ENCODE measurements around the gene FAM187B. TPM values are rescaled to one million over a fixed set of nuclear protein-coding genes. Genes with fewer than 3 reads are reported as not detected.

FAM187B gene
- total and polyA plus RNA-seq, 4 donors = 0.20 to 0.28 TPM; not detected in 2

- Histone ChIP-seq H3K4me3 (no peak overlapping the region), H3K4me1 (ENCODE audit: control insufficient read depth in 5 of 5, insufficient read depth in 5 of 5, low read length in 5 of 5) (peaks cover 0 to 10% (median 3%) of the 10 kb centered on the region in 5 donors), H3K9ac (ENCODE audit: insufficient read depth in 1 of 2, low read length in 2 of 2) (no peak overlapping the region), H3K36me3 (ENCODE audit: control insufficient read depth in 4 of 4, insufficient read depth in 4 of 4, low read length in 4 of 4) (peaks cover 0 to 7% (median 0%) of the 10 kb centered on the region in 4 donors), H3K27me3 (ENCODE audit: control insufficient read depth in 3 of 3, insufficient read depth in 3 of 3, low read length in 2 of 3) (no peaks in the 10 kb centered on the region), H3K27ac (ENCODE audit: low read depth in 1 of 2, low read length in 1 of 2) (no peak overlapping the region), H3K9me3 (ENCODE audit: control insufficient read depth in 4 of 4, insufficient read depth in 3 of 4, low read length in 3 of 4) (no peaks in the 10 kb centered on the region)
- TF ChIP-seq CTCF (IDR thresholded peaks at IDR 0.05; ENCODE audit: control extremely low read depth, extremely low read depth) = no peak
- ATAC-seq (ENCODE audit: insufficient read depth, low FRiP score) (no peak), DNase-seq (no peak)
- WGBS, 2 donors = 86 to 87% methylated on average over 10 of the region's 10 CpGs
Observed at GRCh38 chr19:35260694-35261304, 32.3 kb upstream of the FAM187B start.

DNA sequence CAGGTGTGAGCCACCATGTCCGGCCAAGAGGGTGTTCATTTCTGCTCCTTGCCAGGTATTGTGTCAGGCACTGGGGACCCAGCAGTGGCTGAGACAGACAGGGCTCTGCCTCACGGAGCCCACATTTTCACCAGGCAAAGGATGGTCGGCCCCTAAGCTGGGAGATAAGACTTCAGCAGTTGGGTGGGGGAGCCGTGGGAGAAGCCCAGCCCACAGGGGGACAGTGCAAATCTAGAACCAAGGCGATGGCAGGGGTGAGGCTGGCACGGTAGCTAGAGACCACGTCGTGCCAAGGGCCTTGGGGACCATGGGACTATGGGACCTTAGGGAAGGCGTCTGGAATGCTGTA lies 28.5 kb upstream of the FAM187B start:
- WGBS, 2 donors = 81 to 84% methylated on average over 9 of the region's 9 CpGs
- no peak for TF ChIP-seq CTCF (IDR thresholded peaks at IDR 0.05; ENCODE audit: control extremely low read depth, extremely low read depth)
- Histone ChIP-seq H3K9ac (ENCODE audit: insufficient read depth in 1 of 2, low read length in 2 of 2) (no peak overlapping the region), H3K9me3 (ENCODE audit: control insufficient read depth in 4 of 4, insufficient read depth in 3 of 4, low read length in 3 of 4) (no peaks in the 10 kb centered on the region), H3K27ac (ENCODE audit: low read depth in 1 of 2, low read length in 1 of 2) (no peak overlapping the region), H3K36me3 (ENCODE audit: control insufficient read depth in 4 of 4, insufficient read depth in 4 of 4, low read length in 4 of 4) (peaks cover 0 to 6% (median 0%) of the 10 kb centered on the region in 4 donors), H3K4me3 (no peak overlapping the region), H3K27me3 (ENCODE audit: control insufficient read depth in 3 of 3, insufficient read depth in 3 of 3, low read length in 2 of 3) (no peaks in the 10 kb centered on the region), H3K4me1 (ENCODE audit: control insufficient read depth in 5 of 5, insufficient read depth in 5 of 5, low read length in 5 of 5) (peaks cover 0 to 12% (median 0%) of the 10 kb centered on the region in 5 donors)
- no peak for DNase-seq
- ATAC-seq (ENCODE audit: insufficient read depth, low FRiP score) = no peak

DNA sequence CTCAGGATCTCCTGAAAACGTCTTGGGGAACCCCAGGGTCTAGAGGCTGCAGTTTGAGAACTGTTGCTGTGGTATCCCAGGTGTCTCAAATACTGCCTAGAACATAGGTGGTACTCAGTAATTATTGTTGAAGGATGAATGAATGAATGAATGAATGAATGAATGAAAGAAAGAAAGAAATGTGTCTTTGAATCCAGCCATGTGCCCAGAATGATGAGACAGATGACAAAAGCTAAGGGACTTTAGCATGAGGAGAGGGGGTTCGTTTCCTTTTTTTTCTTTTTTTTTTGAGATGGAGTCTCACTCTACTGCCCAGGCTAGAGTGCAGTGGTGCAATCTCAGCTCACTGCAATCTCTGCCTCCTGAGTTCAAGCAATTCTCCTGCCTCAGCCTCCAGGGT lies 28.0 kb upstream of the FAM187B start:
- DNase-seq = no peak
- H3K27ac ChIP-seq (ENCODE audit: low read depth in 1 of 2, low read length in 1 of 2) = no peak overlapping the region
- ATAC-seq (ENCODE audit: insufficient read depth, low FRiP score) = no peak
- no peak overlapping the region for H3K4me3 ChIP-seq
- no peak for TF ChIP-seq CTCF (IDR thresholded peaks at IDR 0.05; ENCODE audit: control extremely low read depth, extremely low read depth)
- H3K4me1 ChIP-seq (ENCODE audit: control insufficient read depth in 5 of 5, insufficient read depth in 5 of 5, low read length in 5 of 5) = peaks cover 0 to 12% (median 0%) of the 10 kb centered on the region in 5 donors
- 69 to 75% methylated on average over 2 of the region's 2 CpGs for WGBS, 2 donors
- no peak overlapping the region for H3K9ac ChIP-seq (ENCODE audit: insufficient read depth in 1 of 2, low read length in 2 of 2)
- H3K27me3 ChIP-seq (ENCODE audit: control insufficient read depth in 3 of 3, insufficient read depth in 3 of 3, low read length in 2 of 3) = no peaks in the 10 kb centered on the region
- H3K9me3 ChIP-seq (ENCODE audit: control insufficient read depth in 4 of 4, insufficient read depth in 3 of 4, low read length in 3 of 4) = no peaks in the 10 kb centered on the region
- peaks cover 0 to 7% (median 0%) of the 10 kb centered on the region in 4 donors for H3K36me3 ChIP-seq (ENCODE audit: control insufficient read depth in 4 of 4, insufficient read depth in 4 of 4, low read length in 4 of 4)

Measured in lung (tissue), 12 donors.